HG03060 (cell line): ENCODE data around the gene STARD9.
"Not testable (repeated sequence)": the region's sequence is repeated elsewhere in the genome, so short reads cannot be mapped to it uniquely, and the experiment has no call there.

ENCODE experiments used
- ATAC-seq: cut with Tn5 transposase; IDR thresholded peaks from one replicate; pipeline ENCODE4 v1.9.1; 2021; ENCODE audit warnings: low read depth, moderate number of reproducible peaks; ENCODE audit not compliant: unreplicated experiment

STARD9 gene

GRCh38 chr15:42749266-42749665, 173.9 kb downstream of the STARD9 start:
- no peak for ATAC-seq

- no peak for ATAC-seq
Observed at GRCh38 chr15:42750306-42750705, 174.9 kb downstream of the STARD9 start.

GRCh38 chr15:42759093-42759492, 183.7 kb downstream of the STARD9 start:
- no peak for ATAC-seq

GRCh38 chr15:42760759-42761158, 185.4 kb downstream of the STARD9 start:
- no peak for ATAC-seq

GRCh38 chr15:42761813-42762212, 186.4 kb downstream of the STARD9 start:
- ATAC-seq: not testable (repeated sequence)

GRCh38 chr15:42764154-42764731, 188.8 kb downstream of the STARD9 start:
- ATAC-seq: not testable (repeated sequence)

DNA sequence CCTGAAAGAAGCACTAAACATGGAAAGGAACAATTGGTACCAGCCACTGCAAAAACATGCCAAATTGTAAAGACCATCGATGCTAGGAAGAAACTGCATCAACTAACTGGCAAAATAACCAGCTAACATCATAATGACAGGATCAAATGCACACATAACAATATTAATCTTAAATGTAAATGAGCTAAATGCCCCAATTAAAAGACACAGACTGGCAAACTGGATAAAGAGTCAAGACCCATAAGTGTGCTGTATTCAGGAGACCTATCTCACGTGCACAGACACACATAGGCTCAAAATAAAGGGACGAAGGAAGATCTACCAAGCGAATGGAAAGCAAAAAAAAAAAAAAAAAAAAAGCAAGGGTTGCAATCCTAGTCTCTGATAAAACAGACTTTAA, 190.7 kb downstream of the STARD9 start:
- ATAC-seq: not testable (repeated sequence)
